ENCODE results near the gene FOXK1. TPM values are rescaled to one million over a fixed set of nuclear protein-coding genes. Genes with fewer than 3 reads are reported as not detected.

Gene FOXK1
- total and polyA plus RNA-seq, 9 of the 15 experiments (the other 6 are each of a cell fraction or from before 2014, with no cell fraction given), result 0.32 to 45.5 (median 8.1) TPM

DNA sequence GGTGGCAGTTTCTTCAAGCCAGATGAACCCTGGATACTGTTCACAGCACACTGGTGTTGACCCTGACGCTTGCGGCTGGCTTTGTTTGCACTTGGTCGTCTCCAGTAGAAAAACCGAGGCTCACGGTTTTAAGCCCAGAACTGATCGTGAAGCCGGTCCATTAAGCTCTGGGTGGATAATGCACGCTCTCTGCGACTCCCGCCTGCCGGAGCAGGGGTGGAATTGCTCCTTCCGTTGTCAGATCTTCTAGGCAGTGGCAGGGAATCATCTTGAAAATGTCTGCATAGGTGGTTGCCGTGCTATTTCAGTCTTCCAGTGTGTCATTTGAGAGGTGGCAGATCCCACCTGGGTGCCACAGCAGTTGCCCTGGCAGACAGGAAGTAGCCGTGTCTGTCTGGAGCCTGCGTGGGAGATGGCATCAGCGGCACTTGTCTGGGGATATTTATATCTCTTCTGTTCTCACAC, 57.5 kb downstream of the FOXK1 start (continued):
- TF ChIP-seq UBTF (IDR thresholded peaks at IDR 0.05; ENCODE audit: borderline replicate concordance in 1 of 2, low read depth in 2 of 2, low read length in 2 of 2), result 0 out of 4 replicates have a peak, but pooled peaks of 1 of the 2 experiments have one; percentile 39
- peak in 1 of 3 experiments; percentile 33 for TF ChIP-seq YY1 (IDR thresholded peaks at IDR 0.05; ENCODE audit: borderline replicate concordance in 1 of 3, control insufficient read depth in 1 of 3, extremely low read depth in 1 of 3, insufficient read depth in 3 of 3, insufficient read length in 1 of 3, insufficient replicate concordance in 2 of 3, low read depth in 1 of 3, low read length in 2 of 3)
- no peak for TF ChIP-seq ZEB2 (IDR thresholded peaks at IDR 0.05)
- TF ChIP-seq BRF2 (IDR thresholded peaks at IDR 0.05; ENCODE audit: borderline replicate concordance, insufficient read depth, insufficient read length), result no peak
- TF ChIP-seq AFF1 (IDR thresholded peaks at IDR 0.05; ENCODE audit: low read depth in 1 of 2, partially characterized antibody in 2 of 2), result peak in 1 of 2 experiments; percentile 7
- TF ChIP-seq TSHZ1 (CRISPR knock-in tag; IDR thresholded peaks at IDR 0.05), result peak; percentile 60; the same call in 1 of the 2 replicates
- TF ChIP-seq ZNF740 (CRISPR knock-in tag; IDR thresholded peaks at IDR 0.05), result no peak
- no peak for TF ChIP-seq ZNF740 (tag; IDR thresholded peaks at IDR 0.05)
- TF ChIP-seq SMARCA4 (IDR thresholded peaks at IDR 0.05), result no peak; the same call in 1 of the 2 replicates
- TF ChIP-seq ZNF717 (CRISPR knock-in tag; IDR thresholded peaks at IDR 0.05), result no peak
- no peak for TF ChIP-seq ATF3 (IDR thresholded peaks at IDR 0.05)
- 0 out of 2 replicates have a peak, but pooled peaks have one; percentile 13 for TF ChIP-seq ATF3 (CRISPR knock-in tag; conservative IDR thresholded peaks at IDR 0.05)
- no peak for TF ChIP-seq TBL1XR1 (IDR thresholded peaks at IDR 0.05; ENCODE audit: low read length in 2 of 2)

All from K562 (cell line).